Testis (tissue), 2 donors: ENCODE measurements around the gene KIF6.

Source experiments
- CTCF ChIP-seq, 3 experiments: fragments of 450-650 bp in 2 of 3; fragments of 200-600 bp in 1 of 3; sonication (generic) in 1 of 3; IDR thresholded peaks; one replicate each; pipeline ENCODE4 v1.5.1; 2016 to 2019; ENCODE audit warnings: antibody characterized with exemption in 3 of 3, mild to moderate bottlenecking in 2 of 3, moderate library complexity in 1 of 3
- POLR2A ChIP-seq: fragments of 450-650 bp; IDR thresholded peaks from one replicate; pipeline ENCODE4 v1.6.1; 2017; ENCODE audit warnings: antibody characterized with exemption, mild to moderate bottlenecking, moderate library complexity

- peak; percentile 13 to 73 (median 70) for TF ChIP-seq CTCF (IDR thresholded peaks at IDR 0.05)
- TF ChIP-seq POLR2A, result no peak
These were observed 363.3 kb downstream of the KIF6 start for GRCh38 chr6:39361657-39362486.
